GM18498 (cell line): ENCODE results near the gene TRDMT1.

Experiments
- ATAC-seq: cut with Tn5 transposase; IDR thresholded peaks from one replicate; pipeline ENCODE4 v1.9.1; 2021; ENCODE audit warnings: mild to moderate bottlenecking, moderate library complexity; ENCODE audit not compliant: unreplicated experiment

TRDMT1 gene

GRCh38 chr10:17179002-17179401 is 22.5 kb downstream of the TRDMT1 start:
- no peak for ATAC-seq

- no peak for ATAC-seq
Observed at GRCh38 chr10:17178006-17178405, 23.5 kb downstream of the TRDMT1 start.

DNA sequence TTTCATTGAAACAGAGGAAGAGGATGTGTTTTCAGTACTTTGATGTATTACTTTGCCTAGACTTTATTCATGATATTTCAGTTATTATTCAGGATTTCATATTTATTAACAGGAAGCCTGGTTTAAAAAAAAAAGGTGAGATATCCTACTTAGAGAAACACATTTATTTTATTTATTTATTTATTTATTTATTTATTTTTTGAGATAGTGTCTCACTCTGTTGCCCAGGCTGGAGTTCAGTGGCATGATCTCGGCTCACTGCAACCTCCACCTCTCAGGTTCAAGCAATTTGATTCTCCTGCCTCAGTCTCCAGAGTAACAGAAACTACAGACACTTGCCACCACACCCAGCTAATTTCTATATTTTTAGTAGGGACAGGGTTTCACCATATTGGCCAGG is 24.5 kb downstream of the TRDMT1 start:
- ATAC-seq, result no peak

- ATAC-seq, result no peak
Observed at GRCh38 chr10:17176091-17176490, 25.4 kb downstream of the TRDMT1 start.

GRCh38 chr10:17175551-17175950 is 25.9 kb downstream of the TRDMT1 start:
- no peak for ATAC-seq

GRCh38 chr10:17174626-17175025 is 26.8 kb downstream of the TRDMT1 start:
- ATAC-seq, result no peak

DNA sequence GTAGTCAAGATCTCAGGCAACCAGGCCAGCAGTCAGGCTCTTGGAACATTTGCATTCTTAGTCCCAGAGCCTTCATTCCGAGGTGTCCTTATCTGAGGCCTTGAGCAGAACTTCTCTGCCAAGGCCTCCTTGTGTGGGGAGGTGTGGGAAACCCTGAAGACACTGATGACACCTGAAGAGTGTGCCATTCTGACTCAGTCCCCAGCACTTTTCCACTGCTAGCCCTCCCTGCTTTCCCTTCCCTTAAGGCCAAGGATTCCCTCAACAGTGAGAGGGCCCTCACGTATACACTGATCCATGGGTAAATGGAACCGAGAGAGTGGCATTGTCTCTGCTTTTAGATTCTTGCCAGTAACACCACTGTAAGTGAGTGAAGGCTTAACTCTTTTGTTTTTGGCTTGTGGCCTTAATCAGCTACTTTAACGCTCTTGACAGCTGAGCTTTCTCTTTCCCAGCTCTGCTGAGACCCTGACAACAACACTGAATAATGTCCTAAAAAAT is 30.3 kb downstream of the TRDMT1 start:
- ATAC-seq, result no peak

DNA sequence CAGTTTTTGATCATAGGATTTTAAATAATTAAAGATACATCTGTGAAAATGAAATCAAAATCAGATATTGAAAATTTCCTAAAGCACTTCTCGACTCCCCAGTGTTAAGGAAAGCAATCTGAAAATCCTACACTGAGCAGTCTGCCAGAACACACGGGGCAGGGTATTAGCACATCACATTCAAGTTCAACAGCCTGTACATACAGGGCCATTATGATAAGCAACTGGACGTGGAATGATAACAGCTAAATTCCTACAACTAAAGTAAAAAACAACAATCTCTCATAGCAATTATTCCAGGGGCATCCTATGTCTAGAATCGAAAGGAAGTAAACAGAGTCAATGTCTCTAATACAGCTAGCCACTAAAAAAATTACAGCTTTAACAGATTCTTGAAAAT is 31.7 kb downstream of the TRDMT1 start:
- no peak for ATAC-seq

- no peak for ATAC-seq
Observed at GRCh38 chr10:17166699-17167098, 34.8 kb downstream of the TRDMT1 start.

DNA sequence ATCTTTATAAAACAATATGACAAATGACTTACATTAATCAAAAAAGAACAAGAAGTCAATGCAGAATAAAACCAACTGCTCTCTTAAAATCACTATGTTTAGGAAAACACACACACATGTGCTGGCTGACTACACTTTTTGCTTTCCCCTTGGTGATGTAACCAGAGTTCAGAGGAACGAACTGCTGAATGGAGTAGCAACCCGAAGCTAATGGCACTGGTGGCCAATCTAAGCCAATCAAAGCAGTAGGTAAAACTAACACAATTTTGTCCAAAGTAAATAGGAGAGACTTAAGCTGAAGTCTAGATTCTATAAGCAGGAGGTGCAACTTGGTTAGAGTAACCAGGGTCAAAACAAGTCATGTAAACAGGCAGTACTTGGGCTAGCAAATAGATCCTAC is 38.6 kb downstream of the TRDMT1 start:
- no peak for ATAC-seq

DNA sequence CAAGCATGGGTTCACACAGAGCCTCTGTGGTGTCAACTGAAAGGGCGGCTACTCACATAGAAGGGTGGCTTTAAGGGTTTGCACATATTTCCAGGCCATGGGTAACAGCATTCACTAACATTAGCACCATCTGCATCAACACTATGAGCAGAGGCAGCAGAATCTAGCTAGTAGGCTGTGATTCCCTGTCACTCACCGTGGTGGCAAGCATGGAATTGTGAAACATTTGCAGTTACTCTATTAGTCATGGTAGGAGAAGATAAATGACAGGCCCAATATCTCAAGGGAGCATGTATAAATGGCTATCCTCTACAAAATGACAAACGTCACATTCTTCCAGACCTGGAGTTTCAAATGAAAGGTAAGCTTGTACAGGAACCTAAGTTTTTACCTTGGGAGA is 39.7 kb downstream of the TRDMT1 start:
- ATAC-seq, result no peak

DNA sequence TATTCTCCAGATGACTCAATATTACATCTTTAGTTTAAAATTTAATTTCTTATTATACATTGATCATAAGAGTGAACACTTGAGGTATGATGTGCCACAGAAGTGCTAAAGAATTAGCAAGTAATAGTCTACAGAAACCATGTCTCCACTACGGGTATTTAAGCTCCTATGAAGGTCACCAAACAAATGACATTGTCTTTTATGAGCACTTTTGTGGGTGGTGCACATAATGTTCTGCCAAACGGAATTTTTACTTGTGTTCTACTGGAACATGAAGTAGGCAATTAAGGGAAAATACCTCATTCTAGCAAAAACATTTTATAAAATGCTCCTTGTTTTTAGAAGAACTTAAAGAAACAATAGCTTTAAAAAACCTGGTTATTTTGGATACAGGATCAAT is 44.4 kb downstream of the TRDMT1 start:
- ATAC-seq, result no peak

GRCh38 chr10:17155826-17156225 is 45.6 kb downstream of the TRDMT1 start:
- ATAC-seq, result no peak

GRCh38 chr10:17154116-17154515 is 47.4 kb downstream of the TRDMT1 start:
- ATAC-seq, result no peak

DNA sequence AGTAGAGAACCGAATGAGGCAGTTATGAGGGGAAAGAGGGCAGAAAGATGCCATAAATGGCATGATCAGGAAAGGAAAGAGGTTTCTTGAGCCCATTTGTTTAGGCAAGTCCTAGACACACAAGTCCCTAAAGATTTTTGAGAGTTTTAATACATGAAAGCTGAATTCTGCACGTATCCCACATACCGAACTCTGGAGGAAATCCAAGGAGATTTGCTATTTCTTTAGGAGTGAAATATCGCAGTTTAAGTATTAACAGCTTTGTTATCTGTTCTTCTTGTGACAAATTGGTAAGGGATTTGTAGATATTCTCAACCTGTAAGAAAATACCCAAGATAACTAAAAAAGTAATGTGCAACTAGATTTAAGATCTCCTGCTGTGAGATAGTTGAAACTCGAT is 48.2 kb downstream of the TRDMT1 start:
- no peak for ATAC-seq

- ATAC-seq, result no peak
Observed at GRCh38 chr10:17151716-17152115, 49.8 kb downstream of the TRDMT1 start.

- no peak for ATAC-seq
Observed at GRCh38 chr10:17147884-17148489, 53.5 kb downstream of the TRDMT1 start.

DNA sequence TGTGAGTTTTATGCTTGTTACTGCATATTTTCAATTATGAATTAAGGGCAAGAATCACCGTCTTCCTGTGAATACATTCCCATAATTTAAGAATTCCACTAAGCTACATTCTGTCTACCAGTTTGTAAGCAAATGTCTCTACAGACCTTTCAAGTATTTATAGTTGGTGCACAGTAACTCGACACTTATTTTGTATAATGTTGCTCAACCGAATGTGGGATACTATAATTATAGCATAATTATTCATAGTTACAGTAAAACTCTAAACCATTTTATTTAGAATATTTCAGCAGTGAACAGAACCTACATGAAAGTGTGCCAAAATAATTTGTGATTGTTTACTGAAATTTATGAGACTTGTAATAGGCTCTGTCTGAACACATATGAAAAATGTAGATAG is 54.6 kb downstream of the TRDMT1 start:
- ATAC-seq, result no peak

DNA sequence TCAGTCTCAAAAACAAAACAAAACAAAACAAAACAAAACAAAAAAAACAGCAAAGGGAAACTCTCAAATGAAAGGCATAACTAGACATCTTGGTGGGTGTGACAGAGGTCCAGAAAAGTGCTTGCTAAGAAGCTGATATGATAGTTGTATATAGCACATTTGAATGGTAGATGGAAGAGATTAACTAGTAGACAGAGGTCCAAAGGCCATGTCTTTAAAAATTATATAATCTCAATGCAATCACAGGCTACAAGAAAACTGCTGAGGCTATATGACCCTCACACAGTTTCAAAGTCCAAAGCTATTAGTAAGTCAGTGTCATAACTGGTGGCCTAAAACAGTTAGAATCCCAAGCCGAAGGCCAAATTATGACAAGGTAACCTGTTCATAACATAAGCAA is 56.2 kb downstream of the TRDMT1 start:
- ATAC-seq, result no peak

- no peak for ATAC-seq
Observed at GRCh38 chr10:17144757-17145156, 56.7 kb downstream of the TRDMT1 start.

GRCh38 chr10:17144032-17144431 is 57.4 kb downstream of the TRDMT1 start:
- no peak for ATAC-seq

DNA sequence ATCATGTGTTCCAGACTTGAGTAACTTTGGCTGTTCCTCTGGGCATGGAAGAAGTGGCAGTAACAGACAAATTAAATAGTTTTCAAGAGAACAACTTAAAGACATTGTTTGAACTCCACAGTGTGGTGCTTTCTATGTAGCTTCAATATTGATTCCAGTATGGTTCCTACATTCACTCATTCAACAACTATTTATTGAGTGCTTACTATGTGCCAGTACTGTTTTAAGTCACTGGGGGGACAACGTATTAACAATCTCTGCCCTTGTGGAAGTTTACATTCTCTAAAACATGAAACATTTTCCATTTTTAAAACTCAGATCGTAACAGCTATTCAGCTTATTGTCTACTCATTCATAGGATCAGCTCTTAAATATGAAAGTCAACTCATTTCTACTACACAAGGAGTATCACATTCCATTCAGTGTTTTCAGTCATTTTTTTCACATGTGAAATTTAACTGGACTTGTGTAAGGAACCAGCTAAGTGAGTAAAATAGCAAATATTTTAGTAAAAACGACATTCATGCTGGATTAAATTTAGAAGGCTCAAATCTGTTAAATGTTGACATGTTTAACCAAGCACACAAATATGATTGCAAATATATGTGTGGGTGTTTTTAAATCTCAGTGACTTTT is 58.3 kb downstream of the TRDMT1 start:
- ATAC-seq, result no peak
